HepG2 (cell line): ENCODE measurements around the gene DZANK1. TPM values are rescaled to one million over a fixed set of nuclear protein-coding genes. Genes with fewer than 3 reads are reported as not detected.
A peak's percentile ranks its signal among the peaks of the same experiment; 100 is the strongest.

Experiments
- ARNTL ChIP-seq: sonication (generic); formaldehyde crosslinking; IDR thresholded peaks from 2 replicates; pipeline ENCODE4 v1.4.0; 2020; ENCODE audit warnings: mild to moderate bottlenecking, missing genetic modification reagents
- HNF4A ChIP-seq: sonication (generic); formaldehyde crosslinking; IDR thresholded peaks from 2 replicates; pipeline ENCODE4 v1.4.0; 2020; ENCODE audit warnings: missing genetic modification reagents
- RFX5 ChIP-seq: IDR thresholded peaks from 2 replicates; pipeline ENCODE4 v1.6.1; 2011; ENCODE audit warnings: low read depth, low read length, improper control_type of control experiment
- SAP130 ChIP-seq: IDR thresholded peaks from 2 replicates; pipeline ENCODE4 v1.6.1; 2016; ENCODE audit warnings: low read depth
- ZNF430 ChIP-seq: sonication (generic); formaldehyde crosslinking; IDR thresholded peaks from 2 replicates; pipeline ENCODE4 v1.9.0; 2021; ENCODE audit warnings: mild to moderate bottlenecking, missing genetic modification reagents
- ZNF816 ChIP-seq: sonication (generic); formaldehyde crosslinking; IDR thresholded peaks from 2 replicates; pipeline ENCODE4 v1.8.0; 2022; ENCODE audit warnings: missing genetic modification reagents, mild to moderate bottlenecking, borderline replicate concordance
- polyA plus RNA-seq, 8 experiments: library from polyadenylated mRNA; depleted of rRNA in 3 of 8; stranded (reverse) in 7 of 8; unstranded in 1 of 8; fragments of >200 nt; fragmentation: Illumina TruSeq in 4 of 8; extraction: Trizol in 4 of 8; gene quantifications; 2 replicates each; pipeline versions ENCODE4 v1.2.1 to v1.2.3, GENCODE V29; 2011 to 2016; ENCODE audit warnings: low read depth in 4 of 8, missing spikeins in 1 of 8, mixed read lengths in 1 of 8; ENCODE audit not compliant: insufficient read depth in 1 of 8
- total RNA-seq, 5 experiments: library from RNA; depleted of rRNA; stranded (reverse); fragments of >200 nt; fragmentation: Illumina TruSeq; extraction: Trizol; gene quantifications; 2 replicates each; pipeline ENCODE4 v1.2.3, GENCODE V29; 2016; ENCODE audit warnings: low read depth in 1 of 5
- TF ChIP-seq, protein P1 (sequence below): sonication (generic); formaldehyde crosslinking; IDR thresholded peaks from 2 replicates; pipeline ENCODE4 v1.4.0; 2020; ENCODE audit warnings: low read depth, missing genetic modification reagents
- TF ChIP-seq, protein P2 (sequence below): IDR thresholded peaks from 2 replicates; pipeline ENCODE4 v1.4.0; 2020; ENCODE audit warnings: mild to moderate bottlenecking, missing genetic modification reagents
- TF ChIP-seq, protein P3 (sequence below): IDR thresholded peaks from 2 replicates; pipeline ENCODE4 v1.6.1; 2012; ENCODE audit warnings: low read length, improper control_type of control experiment

DZANK1 gene
- total and polyA plus RNA-seq, 2 of the 13 experiments (the other 11 are each of a cell fraction or from before 2014, with no cell fraction given), result 1.6 to 3.2 TPM

DNA sequence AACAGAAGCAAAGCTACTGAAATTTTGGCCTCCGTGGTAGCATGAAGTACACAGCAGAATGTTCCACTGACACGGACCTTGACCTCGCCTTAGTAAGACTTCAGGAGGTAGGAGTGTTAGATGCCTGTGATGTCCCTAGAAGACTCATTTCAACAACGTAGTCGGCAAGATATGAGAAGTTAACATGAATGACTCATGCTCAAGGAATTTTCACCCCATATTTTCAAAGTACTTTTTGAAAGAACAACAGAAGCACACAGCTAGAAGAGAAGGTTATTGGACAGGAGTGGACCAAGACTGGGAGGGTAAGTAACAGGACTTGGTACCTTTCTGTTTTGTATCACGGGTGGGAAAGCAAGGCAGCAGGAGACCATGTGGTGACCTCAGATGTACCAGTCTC lies 78.0 kb downstream of the DZANK1 start (continued):
- TF ChIP-seq, protein P1, sequence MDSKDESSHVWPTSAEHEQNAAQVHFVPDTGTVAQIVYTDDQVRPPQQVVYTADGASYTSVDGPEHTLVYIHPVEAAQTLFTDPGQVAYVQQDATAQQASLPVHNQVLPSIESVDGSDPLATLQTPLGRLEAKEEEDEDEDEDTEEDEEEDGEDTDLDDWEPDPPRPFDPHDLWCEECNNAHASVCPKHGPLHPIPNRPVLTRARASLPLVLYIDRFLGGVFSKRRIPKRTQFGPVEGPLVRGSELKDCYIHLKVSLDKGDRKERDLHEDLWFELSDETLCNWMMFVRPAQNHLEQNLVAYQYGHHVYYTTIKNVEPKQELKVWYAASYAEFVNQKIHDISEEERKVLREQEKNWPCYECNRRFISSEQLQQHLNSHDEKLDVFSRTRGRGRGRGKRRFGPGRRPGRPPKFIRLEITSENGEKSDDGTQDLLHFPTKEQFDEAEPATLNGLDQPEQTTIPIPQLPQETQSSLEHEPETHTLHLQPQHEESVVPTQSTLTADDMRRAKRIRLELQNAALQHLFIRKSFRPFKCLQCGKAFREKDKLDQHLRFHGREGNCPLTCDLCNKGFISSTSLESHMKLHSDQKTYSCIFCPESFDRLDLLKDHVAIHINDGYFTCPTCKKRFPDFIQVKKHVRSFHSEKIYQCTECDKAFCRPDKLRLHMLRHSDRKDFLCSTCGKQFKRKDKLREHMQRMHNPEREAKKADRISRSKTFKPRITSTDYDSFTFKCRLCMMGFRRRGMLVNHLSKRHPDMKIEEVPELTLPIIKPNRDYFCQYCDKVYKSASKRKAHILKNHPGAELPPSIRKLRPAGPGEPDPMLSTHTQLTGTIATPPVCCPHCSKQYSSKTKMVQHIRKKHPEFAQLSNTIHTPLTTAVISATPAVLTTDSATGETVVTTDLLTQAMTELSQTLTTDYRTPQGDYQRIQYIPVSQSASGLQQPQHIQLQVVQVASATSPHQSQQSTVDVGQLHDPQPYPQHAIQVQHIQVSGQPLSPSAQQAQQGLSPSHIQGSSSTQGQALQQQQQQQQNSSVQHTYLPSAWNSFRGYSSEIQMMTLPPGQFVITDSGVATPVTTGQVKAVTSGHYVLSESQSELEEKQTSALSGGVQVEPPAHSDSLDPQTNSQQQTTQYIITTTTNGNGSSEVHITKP (CRISPR knock-in tag), result peak; percentile 70; the same call in 1 of the 2 replicates
- TF ChIP-seq ARNTL (CRISPR knock-in tag), result no peak
- peak; percentile 41; the same call in 1 of the 2 replicates for TF ChIP-seq SAP130 (CRISPR knock-in tag)
- no peak for TF ChIP-seq ZNF816 (CRISPR knock-in tag)
- TF ChIP-seq, protein P2, sequence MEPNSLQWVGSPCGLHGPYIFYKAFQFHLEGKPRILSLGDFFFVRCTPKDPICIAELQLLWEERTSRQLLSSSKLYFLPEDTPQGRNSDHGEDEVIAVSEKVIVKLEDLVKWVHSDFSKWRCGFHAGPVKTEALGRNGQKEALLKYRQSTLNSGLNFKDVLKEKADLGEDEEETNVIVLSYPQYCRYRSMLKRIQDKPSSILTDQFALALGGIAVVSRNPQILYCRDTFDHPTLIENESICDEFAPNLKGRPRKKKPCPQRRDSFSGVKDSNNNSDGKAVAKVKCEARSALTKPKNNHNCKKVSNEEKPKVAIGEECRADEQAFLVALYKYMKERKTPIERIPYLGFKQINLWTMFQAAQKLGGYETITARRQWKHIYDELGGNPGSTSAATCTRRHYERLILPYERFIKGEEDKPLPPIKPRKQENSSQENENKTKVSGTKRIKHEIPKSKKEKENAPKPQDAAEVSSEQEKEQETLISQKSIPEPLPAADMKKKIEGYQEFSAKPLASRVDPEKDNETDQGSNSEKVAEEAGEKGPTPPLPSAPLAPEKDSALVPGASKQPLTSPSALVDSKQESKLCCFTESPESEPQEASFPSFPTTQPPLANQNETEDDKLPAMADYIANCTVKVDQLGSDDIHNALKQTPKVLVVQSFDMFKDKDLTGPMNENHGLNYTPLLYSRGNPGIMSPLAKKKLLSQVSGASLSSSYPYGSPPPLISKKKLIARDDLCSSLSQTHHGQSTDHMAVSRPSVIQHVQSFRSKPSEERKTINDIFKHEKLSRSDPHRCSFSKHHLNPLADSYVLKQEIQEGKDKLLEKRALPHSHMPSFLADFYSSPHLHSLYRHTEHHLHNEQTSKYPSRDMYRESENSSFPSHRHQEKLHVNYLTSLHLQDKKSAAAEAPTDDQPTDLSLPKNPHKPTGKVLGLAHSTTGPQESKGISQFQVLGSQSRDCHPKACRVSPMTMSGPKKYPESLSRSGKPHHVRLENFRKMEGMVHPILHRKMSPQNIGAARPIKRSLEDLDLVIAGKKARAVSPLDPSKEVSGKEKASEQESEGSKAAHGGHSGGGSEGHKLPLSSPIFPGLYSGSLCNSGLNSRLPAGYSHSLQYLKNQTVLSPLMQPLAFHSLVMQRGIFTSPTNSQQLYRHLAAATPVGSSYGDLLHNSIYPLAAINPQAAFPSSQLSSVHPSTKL, result peak; percentile 89
- peak; percentile 69 for TF ChIP-seq HNF4A (CRISPR knock-in tag)
- TF ChIP-seq, protein P3, sequence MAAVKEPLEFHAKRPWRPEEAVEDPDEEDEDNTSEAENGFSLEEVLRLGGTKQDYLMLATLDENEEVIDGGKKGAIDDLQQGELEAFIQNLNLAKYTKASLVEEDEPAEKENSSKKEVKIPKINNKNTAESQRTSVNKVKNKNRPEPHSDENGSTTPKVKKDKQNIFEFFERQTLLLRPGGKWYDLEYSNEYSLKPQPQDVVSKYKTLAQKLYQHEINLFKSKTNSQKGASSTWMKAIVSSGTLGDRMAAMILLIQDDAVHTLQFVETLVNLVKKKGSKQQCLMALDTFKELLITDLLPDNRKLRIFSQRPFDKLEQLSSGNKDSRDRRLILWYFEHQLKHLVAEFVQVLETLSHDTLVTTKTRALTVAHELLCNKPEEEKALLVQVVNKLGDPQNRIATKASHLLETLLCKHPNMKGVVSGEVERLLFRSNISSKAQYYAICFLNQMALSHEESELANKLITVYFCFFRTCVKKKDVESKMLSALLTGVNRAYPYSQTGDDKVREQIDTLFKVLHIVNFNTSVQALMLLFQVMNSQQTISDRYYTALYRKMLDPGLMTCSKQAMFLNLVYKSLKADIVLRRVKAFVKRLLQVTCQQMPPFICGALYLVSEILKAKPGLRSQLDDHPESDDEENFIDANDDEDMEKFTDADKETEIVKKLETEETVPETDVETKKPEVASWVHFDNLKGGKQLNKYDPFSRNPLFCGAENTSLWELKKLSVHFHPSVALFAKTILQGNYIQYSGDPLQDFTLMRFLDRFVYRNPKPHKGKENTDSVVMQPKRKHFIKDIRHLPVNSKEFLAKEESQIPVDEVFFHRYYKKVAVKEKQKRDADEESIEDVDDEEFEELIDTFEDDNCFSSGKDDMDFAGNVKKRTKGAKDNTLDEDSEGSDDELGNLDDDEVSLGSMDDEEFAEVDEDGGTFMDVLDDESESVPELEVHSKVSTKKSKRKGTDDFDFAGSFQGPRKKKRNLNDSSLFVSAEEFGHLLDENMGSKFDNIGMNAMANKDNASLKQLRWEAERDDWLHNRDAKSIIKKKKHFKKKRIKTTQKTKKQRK, result no peak
- no peak for TF ChIP-seq ZNF430 (CRISPR knock-in tag)
- no peak for TF ChIP-seq RFX5
